Stomach smooth muscle (tissue), 2 donors: ENCODE results near the gene DEFB112.
A peak's percentile ranks its signal among the peaks of the same experiment; 100 is the strongest.

ENCODE experiments used
- H3K27ac ChIP-seq: one replicate; pipeline ENCODE4 v1.7.0; 2013; ENCODE audit warnings: mild to moderate bottlenecking, low read length, inconsistent platforms
- H3K27me3 ChIP-seq, 2 donors: one replicate each; pipeline ENCODE4 v1.7.0; 2013; ENCODE audit warnings: low read length in 2 of 2; ENCODE audit not compliant: insufficient read depth in 2 of 2, control insufficient read depth in 1 of 2
- H3K36me3 ChIP-seq, 2 donors: one replicate each; pipeline ENCODE4 v1.7.0; 2013; ENCODE audit warnings: low read length in 2 of 2; ENCODE audit not compliant: control insufficient read depth in 2 of 2, insufficient read depth in 2 of 2
- H3K4me1 ChIP-seq: one replicate; pipeline ENCODE4 v1.7.0; 2013; ENCODE audit warnings: low read length; ENCODE audit not compliant: control insufficient read depth, insufficient read depth
- H3K4me3 ChIP-seq, 2 donors: one replicate each; pipeline ENCODE4 v1.7.0; 2013; ENCODE audit warnings: low read length in 2 of 2
- H3K9ac ChIP-seq, 2 donors: one replicate each; pipeline ENCODE4 v1.7.0; 2013; ENCODE audit warnings: low read length in 2 of 2, mild to moderate bottlenecking in 1 of 2
- H3K9me3 ChIP-seq, 2 donors: one replicate each; pipeline ENCODE4 v1.7.0; 2013; ENCODE audit warnings: low read length in 2 of 2; ENCODE audit not compliant: control insufficient read depth in 2 of 2
- donor health status: healthy.
- donor health status: Pancreatic carcinoma.

The DEFB112 gene

GRCh38 chr6:50049829-50050228 is at the start of gene DEFB112:
Gene DEFB112 (minus strand): TSS chr6:50049929. CDS start chr6:50049869, 60 bp downstream.
- Histone ChIP-seq H3K9ac (no peak within 1 kb of the TSS), H3K27me3 (no peaks in the 10 kb centered on the region), H3K4me3 (no peak within 1 kb of the TSS), H3K9me3 (no peaks in the 10 kb centered on the region), H3K36me3 (no peaks in the 10 kb centered on the region), H3K27ac (no peak within 1 kb of the TSS), H3K4me1 (no peaks in the 10 kb centered on the region)

GRCh38 chr6:50098641-50098993 is 48.9 kb upstream of the DEFB112 start:
- H3K9me3 ChIP-seq: no peaks in the 10 kb centered on the region
- no peaks in the 10 kb centered on the region for H3K27me3 ChIP-seq
- H3K9ac ChIP-seq: no peak overlapping the region
- H3K36me3 ChIP-seq: no peaks in the 10 kb centered on the region
- H3K27ac ChIP-seq: no peak overlapping the region
- no peaks in the 10 kb centered on the region for H3K4me1 ChIP-seq
- no peak overlapping the region for H3K4me3 ChIP-seq

- Histone ChIP-seq H3K4me1 (no peaks in the 10 kb centered on the region), H3K36me3 (no peaks in the 10 kb centered on the region)
Measured at GRCh38 chr6:50097966-50098640, 48.4 kb upstream of the DEFB112 start.

GRCh38 chr6:50096296-50096695 is 46.6 kb upstream of the DEFB112 start:
- no peaks in the 10 kb centered on the region for H3K9me3 ChIP-seq
- H3K27me3 ChIP-seq: no peaks in the 10 kb centered on the region
- H3K27ac ChIP-seq: no peak overlapping the region
- no peaks in the 10 kb centered on the region for H3K4me1 ChIP-seq
- H3K9ac ChIP-seq: no peak overlapping the region
- no peaks in the 10 kb centered on the region for H3K36me3 ChIP-seq
- peak overlapping the region in 1 of 2 donors; percentile 32 for H3K4me3 ChIP-seq

More at GRCh38 chr6:50097966-50098640, 48.4 kb upstream of the DEFB112 start:
- H3K4me3 ChIP-seq: no peak overlapping the region
- H3K9me3 ChIP-seq: no peaks in the 10 kb centered on the region
- no peak overlapping the region for H3K9ac ChIP-seq
- H3K27me3 ChIP-seq: no peaks in the 10 kb centered on the region
- no peak overlapping the region for H3K27ac ChIP-seq

- Histone ChIP-seq H3K9me3 (no peaks in the 10 kb centered on the region), H3K36me3 (no peaks in the 10 kb centered on the region), H3K4me1 (no peaks in the 10 kb centered on the region), H3K27me3 (no peaks in the 10 kb centered on the region), H3K27ac (no peak overlapping the region), H3K9ac (no peak overlapping the region), H3K4me3 (no peak overlapping the region)
Measured at GRCh38 chr6:50093938-50094272, 44.2 kb upstream of the DEFB112 start.

GRCh38 chr6:50093116-50093937 is 43.6 kb upstream of the DEFB112 start:
- Histone ChIP-seq H3K9ac (no peak overlapping the region), H3K27ac (no peak overlapping the region), H3K36me3 (no peaks in the 10 kb centered on the region), H3K27me3 (no peaks in the 10 kb centered on the region), H3K4me1 (no peaks in the 10 kb centered on the region), H3K9me3 (no peaks in the 10 kb centered on the region), H3K4me3 (no peak overlapping the region)

- Histone ChIP-seq H3K27ac (no peak overlapping the region), H3K9ac (no peak overlapping the region), H3K4me3 (no peak overlapping the region), H3K9me3 (no peaks in the 10 kb centered on the region), H3K4me1 (no peaks in the 10 kb centered on the region), H3K36me3 (no peaks in the 10 kb centered on the region), H3K27me3 (no peaks in the 10 kb centered on the region)
Measured at GRCh38 chr6:50091641-50092040, 41.9 kb upstream of the DEFB112 start.

GRCh38 chr6:50089911-50090310 is 40.2 kb upstream of the DEFB112 start:
- no peaks in the 10 kb centered on the region for H3K4me1 ChIP-seq
- H3K4me3 ChIP-seq: no peak overlapping the region
- no peak overlapping the region for H3K9ac ChIP-seq
- no peaks in the 10 kb centered on the region for H3K27me3 ChIP-seq
- H3K9me3 ChIP-seq: no peaks in the 10 kb centered on the region
- no peak overlapping the region for H3K27ac ChIP-seq
- no peaks in the 10 kb centered on the region for H3K36me3 ChIP-seq

GRCh38 chr6:50087231-50087954 is 37.7 kb upstream of the DEFB112 start:
- H3K4me3 ChIP-seq: no peak overlapping the region
- H3K9me3 ChIP-seq: no peaks in the 10 kb centered on the region
- no peaks in the 10 kb centered on the region for H3K36me3 ChIP-seq
- no peaks in the 10 kb centered on the region for H3K4me1 ChIP-seq
- H3K27me3 ChIP-seq: no peaks in the 10 kb centered on the region
- no peak overlapping the region for H3K27ac ChIP-seq
- no peak overlapping the region for H3K9ac ChIP-seq

GRCh38 chr6:50077385-50077784 is 27.7 kb upstream of the DEFB112 start:
- no peak overlapping the region for H3K9ac ChIP-seq
- H3K27me3 ChIP-seq: no peaks in the 10 kb centered on the region
- no peaks in the 10 kb centered on the region for H3K36me3 ChIP-seq
- H3K27ac ChIP-seq: no peak overlapping the region
- H3K4me1 ChIP-seq: no peaks in the 10 kb centered on the region
- no peak overlapping the region for H3K4me3 ChIP-seq
- H3K9me3 ChIP-seq: no peaks in the 10 kb centered on the region
